GM12865 (cell line): ENCODE measurements around the gene SYCP2.

Experiments used
- DNase-seq: peaks from one replicate; pipeline ENCODE4 v3.0.0; 2010; ENCODE audit warnings: low read depth
- H3K4me3 ChIP-seq: 2 replicates; pipeline ENCODE4 v1.5.1; 2011; ENCODE audit warnings: mild to moderate bottlenecking, low read depth, low read length, control low read depth
- TF ChIP-seq, protein P1 (sequence below): IDR thresholded peaks from 2 replicates; pipeline ENCODE4 v1.5.1; 2011; ENCODE audit warnings: low read length, control low read depth, low read depth, inconsistent platforms; ENCODE audit not compliant: insufficient read depth; ENCODE audit errors: missing control alignments

SYCP2 gene

DNA sequence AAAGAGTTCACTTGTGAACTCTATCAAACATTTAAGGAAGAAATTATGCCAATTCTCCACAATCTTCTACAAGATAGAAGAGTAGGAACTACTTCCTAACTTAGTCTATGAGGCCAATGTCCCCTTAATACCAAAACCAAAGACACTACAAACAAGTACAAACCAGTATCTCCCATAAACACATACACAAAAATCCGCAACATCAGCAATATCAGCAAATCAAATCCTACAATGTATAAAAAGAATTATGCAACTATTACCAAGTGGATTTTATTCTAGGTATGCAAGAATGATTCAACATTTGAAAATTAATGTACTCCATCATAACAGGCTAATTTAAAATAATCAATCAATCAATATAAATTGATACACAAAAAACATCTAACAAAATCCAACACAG is 45.4 kb downstream of the SYCP2 start:
- DNase-seq: no peak
- TF ChIP-seq, protein P1, sequence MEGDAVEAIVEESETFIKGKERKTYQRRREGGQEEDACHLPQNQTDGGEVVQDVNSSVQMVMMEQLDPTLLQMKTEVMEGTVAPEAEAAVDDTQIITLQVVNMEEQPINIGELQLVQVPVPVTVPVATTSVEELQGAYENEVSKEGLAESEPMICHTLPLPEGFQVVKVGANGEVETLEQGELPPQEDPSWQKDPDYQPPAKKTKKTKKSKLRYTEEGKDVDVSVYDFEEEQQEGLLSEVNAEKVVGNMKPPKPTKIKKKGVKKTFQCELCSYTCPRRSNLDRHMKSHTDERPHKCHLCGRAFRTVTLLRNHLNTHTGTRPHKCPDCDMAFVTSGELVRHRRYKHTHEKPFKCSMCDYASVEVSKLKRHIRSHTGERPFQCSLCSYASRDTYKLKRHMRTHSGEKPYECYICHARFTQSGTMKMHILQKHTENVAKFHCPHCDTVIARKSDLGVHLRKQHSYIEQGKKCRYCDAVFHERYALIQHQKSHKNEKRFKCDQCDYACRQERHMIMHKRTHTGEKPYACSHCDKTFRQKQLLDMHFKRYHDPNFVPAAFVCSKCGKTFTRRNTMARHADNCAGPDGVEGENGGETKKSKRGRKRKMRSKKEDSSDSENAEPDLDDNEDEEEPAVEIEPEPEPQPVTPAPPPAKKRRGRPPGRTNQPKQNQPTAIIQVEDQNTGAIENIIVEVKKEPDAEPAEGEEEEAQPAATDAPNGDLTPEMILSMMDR: no peak
- no peak overlapping the region for H3K4me3 ChIP-seq

DNA sequence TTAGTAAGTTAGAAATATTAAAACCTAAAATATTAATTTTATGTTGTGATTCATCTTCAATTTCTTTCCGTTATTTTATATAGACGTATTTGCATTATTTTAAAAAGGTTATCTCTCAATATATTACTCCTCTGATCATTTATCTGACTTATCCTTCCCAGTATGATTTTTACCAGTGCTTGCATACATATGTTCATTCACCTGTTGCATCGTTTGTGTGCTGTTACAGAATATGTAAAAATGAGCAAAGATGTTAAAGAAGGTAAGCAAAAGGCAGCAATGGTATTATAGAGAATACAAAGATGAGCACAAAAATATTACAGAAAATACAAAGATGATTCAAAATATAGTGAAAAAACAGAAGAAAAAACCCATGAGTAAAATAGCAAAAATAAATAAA is 48.9 kb downstream of the SYCP2 start:
- DNase-seq: no peak
- H3K4me3 ChIP-seq: no peak overlapping the region
- TF ChIP-seq, protein P1: no peak

DNA sequence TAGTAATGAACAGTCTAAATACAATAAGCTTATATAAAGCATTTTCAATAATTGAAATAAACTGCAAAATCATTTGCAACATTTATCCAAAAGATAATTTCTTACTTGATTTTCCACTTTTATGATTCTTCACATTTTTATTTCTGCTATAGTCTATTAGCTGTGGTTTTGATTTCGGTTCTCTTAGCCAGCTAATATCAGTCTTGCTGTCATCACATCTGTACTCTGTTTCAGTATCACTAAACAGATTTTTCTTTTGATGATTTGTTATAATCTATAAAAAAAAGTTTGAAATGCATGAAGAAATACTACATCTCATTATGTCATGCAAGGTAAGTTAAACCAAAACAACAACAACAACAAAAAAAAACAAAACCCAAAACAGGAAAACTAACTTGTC is 53.2 kb downstream of the SYCP2 start:
- peak; percentile 10 for DNase-seq
- TF ChIP-seq, protein P1: no peak
- H3K4me3 ChIP-seq: no peak overlapping the region

DNA sequence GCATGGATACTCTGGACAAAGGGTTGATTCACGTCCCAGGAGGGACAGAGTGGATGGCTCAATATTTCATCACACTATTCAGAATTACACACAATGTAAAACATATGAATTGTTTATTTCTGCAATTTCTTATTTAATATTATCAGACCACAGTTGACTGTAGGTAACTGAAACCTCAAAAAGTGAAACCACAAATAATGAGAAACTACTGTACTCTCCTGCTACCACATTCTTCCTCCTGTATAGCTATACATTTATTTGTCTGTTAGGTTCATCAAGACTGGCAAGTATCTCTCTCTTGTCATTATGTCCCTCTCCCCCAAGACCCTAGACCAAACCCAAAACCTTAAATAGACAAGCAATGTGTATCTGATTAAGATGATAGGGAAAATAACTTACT is 60.0 kb downstream of the SYCP2 start:
- H3K4me3 ChIP-seq: no peak overlapping the region
- TF ChIP-seq, protein P1: no peak
- DNase-seq: peak; percentile 3

DNA sequence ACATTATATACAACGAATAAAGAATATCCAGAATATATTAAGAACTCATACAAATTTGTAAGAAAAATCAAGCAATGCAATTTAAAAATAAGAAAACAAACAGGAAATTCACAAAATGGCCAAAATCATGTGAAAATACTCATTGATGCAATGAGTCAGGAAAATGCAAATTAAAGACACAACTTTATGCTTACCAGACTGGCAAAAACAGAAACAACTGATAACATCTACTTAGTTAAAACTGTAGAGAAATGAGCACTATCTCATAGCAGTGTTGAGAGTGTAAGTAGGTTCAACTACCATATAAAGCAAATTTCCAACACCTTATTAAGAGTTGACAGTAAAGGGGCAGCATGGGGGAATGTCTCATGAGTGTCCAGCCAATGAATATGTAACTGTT is 62.3 kb downstream of the SYCP2 start:
- DNase-seq: no peak
- H3K4me3 ChIP-seq: no peak overlapping the region
- TF ChIP-seq, protein P1: no peak

DNA sequence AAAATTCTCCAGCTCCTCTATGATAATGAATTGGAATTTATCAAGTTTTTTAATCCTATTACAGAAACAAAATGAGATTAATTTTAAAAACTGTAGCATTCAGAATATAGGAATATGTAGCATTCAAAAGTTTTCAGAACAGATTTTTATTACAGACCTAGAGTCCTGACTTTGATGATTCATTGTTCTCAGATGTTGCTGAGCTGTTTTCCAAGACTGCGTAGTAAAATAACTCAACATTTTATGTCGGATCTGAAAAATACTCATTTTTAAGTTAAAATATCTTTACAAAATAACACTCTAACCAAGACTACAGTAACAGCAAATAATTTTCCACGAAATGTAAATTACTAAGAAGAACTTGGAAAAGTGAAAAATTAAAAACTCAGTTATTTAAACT is 67.1 kb downstream of the SYCP2 start:
- TF ChIP-seq, protein P1: no peak
- DNase-seq: no peak
- H3K4me3 ChIP-seq: no peak overlapping the region

DNA sequence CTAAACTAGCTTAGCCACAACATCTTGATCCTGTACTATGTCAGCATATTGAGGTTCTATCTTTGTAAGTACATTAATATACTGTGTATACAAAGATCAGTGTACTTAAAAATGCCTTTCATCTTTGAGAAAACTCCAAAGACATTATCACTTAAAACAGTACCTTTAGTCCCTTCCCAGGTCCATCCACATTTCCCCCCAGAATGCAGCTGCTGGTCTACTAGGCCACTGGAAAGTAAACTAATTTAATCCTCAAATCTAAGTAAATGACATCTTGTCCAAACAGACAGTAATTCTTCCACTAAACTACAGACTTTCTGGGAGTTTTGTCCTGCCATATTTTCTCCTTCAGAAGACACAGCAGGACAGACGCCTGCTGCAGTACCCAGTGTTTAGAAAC is 68.7 kb downstream of the SYCP2 start:
- TF ChIP-seq, protein P1: no peak
- DNase-seq: no peak
- no peak overlapping the region for H3K4me3 ChIP-seq
